22Rv1 (cell line): ENCODE measurements around the gene FAXDC2.

Source experiments
- ZFX ChIP-seq: fragments of 450-650 bp; IDR thresholded peaks from 2 replicates; pipeline ENCODE4 v1.6.1; 2017; ENCODE audit warnings: antibody characterized with exemption, borderline replicate concordance
- TF ChIP-seq, protein P1 (sequence below): fragments of 450-650 bp; IDR thresholded peaks from 2 replicates; pipeline ENCODE4 v1.5.1; 2017; ENCODE audit warnings: mild to moderate bottlenecking

GRCh38 chr5:154819546-154819945 lies 30.9 kb downstream of the FAXDC2 start:
- TF ChIP-seq, protein P1, sequence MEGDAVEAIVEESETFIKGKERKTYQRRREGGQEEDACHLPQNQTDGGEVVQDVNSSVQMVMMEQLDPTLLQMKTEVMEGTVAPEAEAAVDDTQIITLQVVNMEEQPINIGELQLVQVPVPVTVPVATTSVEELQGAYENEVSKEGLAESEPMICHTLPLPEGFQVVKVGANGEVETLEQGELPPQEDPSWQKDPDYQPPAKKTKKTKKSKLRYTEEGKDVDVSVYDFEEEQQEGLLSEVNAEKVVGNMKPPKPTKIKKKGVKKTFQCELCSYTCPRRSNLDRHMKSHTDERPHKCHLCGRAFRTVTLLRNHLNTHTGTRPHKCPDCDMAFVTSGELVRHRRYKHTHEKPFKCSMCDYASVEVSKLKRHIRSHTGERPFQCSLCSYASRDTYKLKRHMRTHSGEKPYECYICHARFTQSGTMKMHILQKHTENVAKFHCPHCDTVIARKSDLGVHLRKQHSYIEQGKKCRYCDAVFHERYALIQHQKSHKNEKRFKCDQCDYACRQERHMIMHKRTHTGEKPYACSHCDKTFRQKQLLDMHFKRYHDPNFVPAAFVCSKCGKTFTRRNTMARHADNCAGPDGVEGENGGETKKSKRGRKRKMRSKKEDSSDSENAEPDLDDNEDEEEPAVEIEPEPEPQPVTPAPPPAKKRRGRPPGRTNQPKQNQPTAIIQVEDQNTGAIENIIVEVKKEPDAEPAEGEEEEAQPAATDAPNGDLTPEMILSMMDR: no peak
- TF ChIP-seq ZFX: no peak
